Cortex of kidney (tissue), 1 donor: ENCODE results near the gene KYNU.
"Not testable (repeated sequence)": the region's sequence is repeated elsewhere in the genome, so short reads cannot be mapped to it uniquely, and the experiment has no call there.

Source experiments
- DNase-seq: peaks from one replicate; lab custom pipeline; 2025; lab: John Stamatoyannopoulos, UW

KYNU gene

DNA sequence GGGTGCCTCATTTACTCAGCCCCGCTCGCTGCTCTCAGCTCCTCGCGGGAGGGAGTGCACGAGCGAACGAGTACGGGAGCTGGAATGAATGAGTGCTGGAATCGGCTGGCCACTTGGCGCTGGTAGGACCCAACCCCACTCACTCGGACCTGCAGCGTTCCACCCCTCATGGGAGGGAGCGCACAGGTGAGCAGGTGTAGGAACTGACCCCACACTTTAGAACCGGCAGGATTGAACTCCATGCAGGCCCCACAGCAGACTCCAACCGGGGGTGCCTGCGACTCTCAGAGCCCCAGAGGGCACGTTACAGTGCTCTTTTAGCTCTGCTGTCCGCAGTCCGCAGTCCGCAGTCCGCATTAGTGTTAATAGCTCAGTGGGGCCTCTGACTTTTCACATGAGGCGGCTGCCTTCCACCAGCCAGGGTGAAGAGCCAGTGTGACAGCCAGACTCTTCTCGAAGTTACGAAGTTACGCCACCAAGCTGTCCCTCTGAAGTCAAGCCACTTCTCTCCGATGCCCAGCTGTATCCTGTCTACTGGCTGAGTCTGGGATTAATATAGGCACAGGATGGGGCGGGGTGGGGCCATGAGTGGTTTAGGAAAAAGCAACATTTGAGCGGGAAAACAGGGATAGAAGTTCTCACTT is 149.1 kb downstream of the KYNU start:
- DNase-seq, result no peak

DNA sequence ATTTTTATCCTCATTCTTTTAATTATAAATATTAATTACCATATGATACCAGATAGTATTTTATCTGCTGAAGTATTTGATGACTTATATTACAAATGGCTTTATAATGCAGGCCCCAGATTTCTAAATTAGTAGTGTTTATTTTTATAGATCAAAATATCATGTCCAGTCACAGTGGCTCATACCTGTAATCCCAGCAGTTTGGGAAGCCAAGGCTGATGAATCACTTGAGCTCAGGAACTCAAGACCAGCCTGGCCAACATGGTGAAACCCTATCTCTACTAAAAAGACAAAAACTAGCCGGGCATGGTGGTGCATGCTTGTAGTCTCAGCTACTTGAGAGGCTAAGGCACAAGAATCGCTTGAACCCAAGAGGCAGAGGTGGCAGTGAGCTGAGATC is 151.7 kb downstream of the KYNU start:
- DNase-seq, result no peak

DNA sequence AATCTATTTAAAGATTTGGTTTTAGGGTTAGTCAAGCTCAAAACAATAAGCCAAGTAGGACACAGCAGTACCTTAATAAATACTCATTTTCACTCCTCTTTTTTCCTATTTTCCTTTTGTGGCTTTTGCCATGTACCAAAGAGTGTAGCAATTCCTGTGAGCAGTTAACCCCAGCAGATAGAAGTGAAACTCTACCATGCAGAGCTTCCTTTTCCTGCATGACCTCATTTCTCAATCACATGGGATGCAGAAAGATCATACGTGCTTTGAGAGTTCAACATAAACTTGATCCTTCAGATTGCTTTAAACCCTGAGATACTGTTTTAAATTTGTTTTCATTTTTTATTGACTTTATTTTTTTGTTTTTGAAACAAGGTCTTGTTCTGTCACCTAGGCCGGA is 152.7 kb downstream of the KYNU start:
- no peak for DNase-seq

DNA sequence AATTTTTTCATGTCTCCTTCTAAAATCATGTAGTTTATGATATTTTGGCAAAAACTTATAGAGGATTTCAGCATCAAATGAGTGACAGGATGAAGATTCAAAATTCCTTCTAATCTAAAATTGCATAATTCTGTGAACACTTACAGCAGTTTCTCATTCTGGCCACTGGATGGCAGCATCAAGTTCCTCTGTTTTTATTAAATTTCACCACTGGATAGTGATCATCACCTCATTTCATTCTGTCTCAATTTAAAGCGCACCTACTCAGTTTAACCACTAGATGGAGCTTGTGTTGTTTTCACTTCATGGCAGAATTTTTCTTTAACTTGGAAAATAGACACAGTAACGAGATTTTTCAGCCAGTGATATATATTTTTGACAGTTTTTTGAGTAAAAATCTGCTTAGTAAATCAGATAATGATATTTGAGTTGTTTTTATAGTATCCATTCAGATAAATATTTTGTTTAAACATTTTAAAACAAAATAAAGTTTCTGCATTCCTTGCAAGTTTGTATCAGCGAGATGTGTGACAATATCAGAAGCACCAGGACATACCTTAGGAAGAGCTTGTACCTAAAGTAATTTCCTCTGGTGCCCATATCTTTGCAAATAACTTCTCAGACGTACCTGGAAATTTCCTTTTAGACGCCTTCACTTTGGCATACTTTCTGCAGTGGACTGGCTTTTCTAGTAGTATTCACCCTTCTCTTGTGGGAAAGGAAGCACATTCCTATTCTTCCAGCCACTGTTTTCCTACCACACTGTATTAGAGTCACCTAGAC is 157.0 kb downstream of the KYNU start:
- DNase-seq, result no peak

DNA sequence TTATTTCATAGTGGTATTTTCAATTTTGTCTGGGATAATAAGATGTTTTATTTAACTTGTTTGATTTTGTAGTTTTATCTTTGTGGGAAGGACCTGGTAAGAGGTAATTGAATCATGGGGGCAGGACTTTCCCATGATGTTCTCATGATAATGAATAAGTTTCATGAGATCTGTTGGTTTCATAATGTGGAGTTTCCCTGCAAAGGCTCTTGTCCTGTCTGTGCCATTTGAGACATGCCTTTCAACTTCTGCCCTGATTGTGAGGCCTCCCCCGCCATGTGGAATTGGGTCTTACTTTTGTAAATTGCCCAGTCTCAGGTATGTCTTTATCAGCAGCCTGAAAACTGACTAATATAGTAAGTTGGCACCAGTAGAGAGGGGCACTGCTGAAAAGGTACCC is 174.0 kb downstream of the KYNU start:
- no peak for DNase-seq

DNA sequence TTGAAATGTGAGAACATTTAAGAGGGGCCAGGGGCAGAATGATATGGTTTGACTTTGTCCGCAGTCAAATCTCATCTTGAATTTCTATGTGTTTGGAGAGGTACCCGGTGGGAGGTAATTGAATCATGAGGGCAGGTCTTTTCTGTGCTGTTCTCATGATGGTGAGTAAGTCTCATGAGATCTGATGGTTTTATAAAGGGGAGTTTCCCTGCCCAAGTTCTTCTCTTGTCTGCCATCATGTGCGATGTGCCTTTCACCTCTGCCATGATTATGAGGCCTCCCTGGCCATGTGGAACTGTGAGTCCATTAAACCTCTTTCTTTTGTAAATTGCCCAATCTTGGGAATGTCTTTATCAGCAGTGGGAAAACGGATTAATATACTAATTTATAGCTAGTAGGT is 176.0 kb downstream of the KYNU start:
- DNase-seq, result not testable (repeated sequence)

DNA sequence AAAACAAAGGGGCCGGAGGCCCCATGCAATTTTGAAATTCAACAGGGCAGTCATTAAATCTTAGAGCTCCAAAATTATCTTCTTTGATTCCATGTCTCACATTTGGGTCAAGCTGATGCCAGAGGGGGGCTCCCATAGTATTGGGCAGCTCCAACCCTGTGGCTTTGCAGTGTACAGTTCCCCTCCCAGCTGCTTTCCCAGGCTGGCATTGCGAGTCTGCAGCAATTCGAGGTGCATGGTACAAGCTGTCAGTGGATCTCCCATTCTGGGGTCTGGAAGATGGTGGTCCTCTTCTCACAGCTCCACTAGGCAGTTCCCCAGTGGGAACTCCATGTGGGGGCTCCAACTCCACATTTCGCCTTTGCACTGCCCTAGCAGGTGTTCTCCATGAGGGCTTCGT is 179.1 kb downstream of the KYNU start:
- no peak for DNase-seq

DNA sequence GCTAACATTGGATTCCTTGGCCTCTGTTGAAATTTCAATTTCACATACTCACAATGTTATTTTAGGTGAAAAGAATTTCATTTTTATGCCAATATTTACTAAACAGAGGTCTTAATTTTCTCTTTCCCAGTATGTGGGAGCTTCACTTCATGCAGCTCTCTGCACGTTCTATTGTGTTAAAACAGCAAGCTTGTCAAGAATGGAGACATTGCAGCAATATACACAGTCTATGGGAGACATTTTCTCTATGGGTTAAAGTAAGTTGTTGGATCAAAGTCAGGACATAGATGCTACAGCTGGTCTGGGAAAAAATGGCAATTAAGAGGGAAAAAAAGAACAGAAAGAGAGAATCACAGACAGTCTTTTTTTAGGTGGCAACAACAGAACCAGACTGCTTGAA is 181.4 kb downstream of the KYNU start:
- DNase-seq, result no peak

DNA sequence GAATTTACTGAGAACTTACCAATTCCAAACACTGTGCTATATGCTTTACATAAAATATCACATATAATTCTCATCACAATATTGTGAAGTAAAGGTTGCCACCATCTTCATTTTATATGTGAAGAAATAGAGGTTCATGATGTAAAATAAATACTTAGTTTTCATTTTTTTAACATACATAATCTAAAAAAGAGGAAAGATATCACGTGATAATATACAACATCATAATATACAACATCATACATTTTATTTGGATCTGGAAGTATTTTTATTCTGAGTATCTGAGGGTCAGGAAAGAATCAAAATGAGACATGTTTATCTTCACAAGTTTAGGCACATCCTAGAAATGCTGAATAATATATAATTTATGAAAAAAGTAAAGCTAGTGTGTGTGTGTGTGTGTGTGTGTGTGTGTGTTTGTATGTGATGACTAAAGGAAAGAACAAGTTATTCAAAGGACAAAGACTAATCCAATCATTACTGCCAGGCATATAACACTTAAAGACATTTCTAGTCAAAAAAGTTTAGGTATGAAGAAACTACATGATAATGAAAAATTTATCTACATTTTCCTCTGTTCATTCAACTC is 186.2 kb downstream of the KYNU start:
- no peak for DNase-seq

DNA sequence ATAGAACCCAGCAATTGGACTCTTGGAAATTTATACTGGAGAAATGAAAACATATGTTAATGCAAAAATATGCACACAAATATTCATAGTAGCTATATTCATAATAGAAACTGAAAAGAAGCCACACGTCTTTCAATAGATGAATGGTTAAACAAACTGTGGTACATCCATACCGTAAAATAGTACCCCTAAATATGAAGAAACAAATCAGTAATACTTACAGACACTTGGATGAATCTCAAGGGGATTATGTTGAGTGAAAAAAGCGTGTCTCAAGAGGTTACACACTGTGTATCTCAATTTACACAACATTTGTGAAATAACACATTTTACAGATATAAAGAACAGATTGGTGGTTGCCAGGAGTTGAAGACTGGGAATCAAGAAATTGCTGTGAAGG is 190.6 kb downstream of the KYNU start:
- DNase-seq, result no peak

DNA sequence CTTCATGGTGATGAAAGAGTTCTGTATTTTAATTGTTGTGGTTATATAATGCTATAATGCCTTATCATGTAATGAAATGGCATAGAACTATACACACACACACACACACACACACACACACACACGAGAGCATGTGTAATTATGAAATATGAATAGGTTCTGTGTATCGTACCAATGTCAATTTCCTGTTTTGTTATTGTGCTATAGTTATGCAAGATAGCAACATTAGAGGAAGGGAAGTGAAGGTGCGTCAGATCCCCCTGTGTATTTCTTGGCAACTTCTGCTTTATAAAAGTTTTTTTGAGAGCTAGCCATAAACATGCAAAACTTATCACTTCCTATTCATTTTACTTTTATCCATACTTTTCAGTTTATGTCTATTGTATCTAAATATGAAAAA is 191.0 kb downstream of the KYNU start:
- DNase-seq, result no peak

DNA sequence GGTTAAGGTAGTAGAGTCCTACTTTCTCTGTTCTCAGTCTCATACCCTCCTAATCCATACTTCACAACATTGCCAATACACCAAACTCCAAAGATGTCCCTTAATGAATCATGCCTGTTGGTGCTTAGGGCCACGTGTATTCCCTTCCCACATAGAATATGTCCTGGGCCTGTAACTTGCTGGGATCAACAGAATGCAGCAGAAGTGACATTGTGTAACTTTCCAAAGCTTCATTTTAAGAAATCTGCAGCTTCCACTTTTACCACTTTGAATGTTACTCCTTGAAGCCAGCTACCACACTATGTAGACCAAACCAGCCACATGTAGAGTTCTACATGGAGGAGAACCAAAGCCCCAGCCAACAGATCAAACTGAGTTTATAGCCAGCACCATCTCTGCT is 193.2 kb downstream of the KYNU start:
- DNase-seq, result no peak

DNA sequence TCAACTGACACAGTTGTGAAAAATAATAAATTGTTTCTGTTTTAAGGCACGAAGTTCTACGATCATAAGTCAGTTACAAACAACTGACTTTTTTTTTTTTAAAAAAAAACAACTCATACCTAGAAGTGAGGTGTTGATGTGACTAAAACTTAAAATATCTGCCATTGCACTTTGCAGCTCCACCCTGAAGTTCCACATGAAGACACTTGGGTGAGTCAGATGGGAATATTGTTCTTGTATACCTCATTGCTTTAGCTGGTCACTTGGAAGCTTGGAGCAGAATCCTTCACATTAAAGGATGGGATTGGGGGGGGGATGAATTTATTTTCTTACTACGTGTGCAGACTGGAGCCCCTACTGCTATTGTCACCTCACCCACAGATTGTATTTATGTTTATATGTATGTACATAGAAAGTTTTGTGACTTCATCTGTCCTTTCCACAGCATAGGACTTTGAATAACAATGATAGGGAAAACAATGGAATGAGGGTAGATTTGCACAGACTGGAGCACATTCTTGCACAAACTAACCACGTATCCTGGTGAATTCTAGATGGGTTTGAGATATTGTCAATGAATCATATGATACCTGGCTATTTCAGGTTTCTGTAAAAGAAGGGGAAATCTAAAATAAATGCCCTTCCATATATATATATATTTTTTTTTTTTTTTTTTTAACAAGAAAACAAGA is 193.9 kb downstream of the KYNU start:
- DNase-seq, result no peak

DNA sequence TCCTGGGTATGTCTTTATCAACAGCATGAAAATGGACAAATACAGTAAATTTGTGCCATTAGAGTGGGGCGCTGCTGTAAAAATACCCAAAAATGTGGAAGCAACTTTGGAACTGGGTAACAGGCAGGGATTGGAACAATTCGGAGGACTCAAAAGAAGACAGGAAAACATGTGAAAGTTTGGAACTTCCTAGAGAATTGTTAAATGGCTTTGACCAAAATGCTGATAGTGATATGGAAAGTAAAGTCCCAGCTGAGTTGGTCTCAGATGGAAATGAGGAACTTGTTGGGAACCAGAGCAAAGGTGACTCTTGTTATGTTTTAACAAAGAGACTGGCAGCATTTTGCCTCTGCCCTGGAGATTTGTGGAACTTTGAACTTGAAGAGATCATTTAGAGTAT is 197.4 kb downstream of the KYNU start:
- not testable (repeated sequence) for DNase-seq

DNA sequence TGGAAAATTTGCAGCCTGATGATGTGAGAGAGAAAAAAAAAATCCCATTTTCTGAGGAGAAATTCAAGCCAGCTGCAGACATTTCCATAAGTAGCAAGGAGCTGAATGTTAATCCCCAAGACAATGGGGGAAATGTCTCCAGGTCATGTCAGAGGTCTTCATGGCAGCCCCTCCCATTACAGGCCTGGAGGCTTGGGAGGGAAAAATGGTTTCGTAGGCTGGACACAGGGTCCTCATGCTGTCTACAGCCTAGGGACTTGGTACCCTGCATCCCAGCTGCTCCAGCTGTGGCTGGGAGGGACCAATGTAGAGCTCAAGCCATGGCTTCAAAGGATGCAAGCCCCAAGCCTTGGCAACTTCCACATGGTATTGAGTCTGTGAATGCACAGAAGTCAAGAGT is 198.2 kb downstream of the KYNU start:
- DNase-seq, result no peak

DNA sequence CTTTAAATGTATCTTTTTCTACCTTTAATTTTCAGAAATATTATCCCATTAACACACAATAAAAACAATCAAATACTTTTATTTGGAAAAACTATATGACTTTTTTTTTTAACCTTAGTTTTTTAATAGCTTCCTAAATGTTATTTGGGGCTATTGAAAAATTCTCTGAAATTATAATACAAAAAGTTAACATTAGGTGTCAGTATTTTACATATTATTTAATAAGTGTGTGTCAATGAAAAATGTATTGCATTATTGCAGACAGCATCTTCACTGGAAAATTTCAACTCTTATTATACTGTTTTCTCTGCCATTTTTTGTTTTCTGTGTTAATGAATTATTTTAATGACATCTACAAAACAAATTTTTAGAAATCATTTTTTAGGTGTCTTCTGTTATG is 200.6 kb downstream of the KYNU start:
- DNase-seq, result no peak

DNA sequence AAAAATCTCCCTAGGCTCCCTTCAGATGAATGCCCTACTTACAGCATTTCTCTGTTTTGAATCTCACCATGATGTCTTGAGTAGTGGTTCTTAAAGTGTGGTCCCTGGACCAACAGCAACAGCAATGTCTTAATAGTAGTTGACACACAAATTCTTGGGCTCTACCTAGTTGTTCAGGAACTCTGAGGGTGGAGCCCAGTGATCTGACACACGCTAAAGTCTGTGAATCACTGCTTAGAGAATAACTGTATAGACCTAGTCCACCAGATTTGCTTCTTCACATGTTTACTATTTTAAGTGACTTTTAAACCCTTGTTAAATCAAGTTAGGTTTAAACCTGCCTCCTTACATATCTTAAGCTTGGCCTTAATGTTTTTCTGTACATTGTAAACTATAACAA is 204.2 kb downstream of the KYNU start:
- no peak for DNase-seq

DNA sequence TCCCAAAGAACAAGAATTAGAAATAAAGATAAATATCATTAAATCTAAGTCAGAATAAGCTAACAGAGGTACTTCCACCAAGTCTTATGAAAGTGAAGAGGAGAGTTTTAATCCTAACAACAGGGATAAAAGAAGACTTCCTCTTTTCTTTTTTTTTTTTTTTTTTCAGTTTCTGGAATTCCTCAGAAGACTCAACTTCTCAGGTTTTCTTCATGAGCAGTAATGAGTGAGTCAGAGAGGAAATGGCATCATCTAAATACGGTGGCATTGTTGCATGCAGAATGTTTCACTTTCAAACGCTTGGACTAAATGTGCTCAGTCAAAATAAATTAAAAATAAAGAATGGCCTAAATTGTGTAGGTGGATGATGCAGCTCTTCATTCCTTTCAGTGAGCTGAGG is 206.2 kb downstream of the KYNU start:
- DNase-seq, result no peak

DNA sequence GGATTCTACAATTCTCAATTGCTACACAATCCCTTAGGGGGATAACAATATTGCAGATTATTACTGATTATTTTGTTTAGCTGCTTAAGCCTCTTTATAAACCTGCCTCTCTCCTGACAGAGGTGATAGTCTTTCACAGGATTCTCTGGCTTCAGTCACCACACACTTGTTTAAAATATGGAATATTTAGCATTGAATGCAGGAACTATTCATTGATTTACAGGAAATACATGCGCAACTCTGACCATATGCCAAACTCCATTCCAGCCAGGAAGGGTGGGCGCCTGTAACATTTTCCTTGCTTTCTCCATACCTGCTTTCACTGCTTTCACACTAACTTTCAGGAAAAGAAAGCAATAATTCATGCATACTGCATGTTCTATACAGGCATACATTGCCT is 207.0 kb downstream of the KYNU start:
- no peak for DNase-seq

DNA sequence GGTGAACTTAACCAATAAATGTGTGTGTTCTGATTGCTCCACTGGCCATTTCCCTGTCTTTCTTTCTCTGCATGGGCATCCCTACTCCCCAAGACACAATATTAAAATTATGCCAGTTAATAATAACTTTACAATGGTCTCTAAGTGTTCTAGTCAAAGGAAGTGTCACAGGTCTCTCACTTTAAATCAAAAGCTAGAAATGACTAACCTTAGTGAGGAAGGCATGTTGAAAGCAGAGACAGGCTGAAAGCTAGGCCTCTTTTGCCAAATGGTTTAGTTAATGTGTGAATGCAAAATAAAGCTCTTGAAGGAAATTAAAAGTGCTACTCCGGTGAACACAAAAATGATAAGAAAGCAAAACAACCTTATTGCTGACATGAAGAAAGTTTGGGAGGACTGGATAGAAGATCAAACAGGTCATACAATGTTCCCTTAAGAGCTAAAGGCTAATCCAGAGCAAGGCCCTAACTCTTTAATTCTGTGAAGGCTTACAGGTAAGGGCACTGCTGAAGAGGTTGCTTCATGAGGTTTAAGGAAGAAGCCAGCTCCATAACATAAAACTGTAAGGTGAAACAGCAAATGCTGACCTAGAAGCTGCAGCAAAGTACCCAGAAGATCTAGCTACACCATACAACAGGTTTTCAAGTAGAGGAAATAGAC is 207.8 kb downstream of the KYNU start:
- DNase-seq, result no peak

DNA sequence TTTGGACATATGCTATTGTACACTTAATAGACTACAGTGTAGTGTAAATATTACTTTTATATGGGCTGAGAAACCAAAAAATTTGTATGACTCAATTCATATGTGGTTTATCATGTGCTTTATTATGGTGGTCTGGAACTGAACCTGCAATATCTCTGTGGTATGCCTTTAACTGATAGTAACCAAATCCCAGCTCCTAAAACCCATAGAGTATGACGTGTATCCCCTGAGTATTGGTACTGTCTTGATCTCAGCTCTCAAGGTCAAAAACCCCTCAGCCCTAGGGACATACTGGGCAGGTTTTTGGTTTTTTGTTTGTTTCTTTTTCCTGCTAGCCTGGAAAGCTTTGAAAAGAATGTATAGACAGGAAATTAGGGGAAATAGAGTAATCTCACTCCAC is 209.6 kb downstream of the KYNU start:
- no peak for DNase-seq

DNA sequence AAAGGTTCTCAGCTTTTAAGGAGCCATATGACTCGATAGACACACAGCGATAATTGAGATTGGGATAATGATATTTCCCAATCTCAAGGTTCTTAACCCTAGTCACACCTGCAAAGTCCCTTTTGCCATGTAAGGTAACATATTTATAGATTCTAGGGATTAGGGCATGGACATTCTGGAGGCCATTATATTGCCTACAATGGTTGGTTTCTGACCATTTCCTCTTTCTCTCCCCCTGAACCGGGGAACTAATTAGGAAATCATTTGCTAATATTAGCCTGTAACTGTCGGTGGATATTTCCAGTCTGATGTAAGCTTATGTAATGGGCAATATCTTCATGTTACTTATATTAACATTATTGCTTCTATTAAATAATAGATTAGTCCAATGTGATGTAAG is 210.9 kb downstream of the KYNU start:
- DNase-seq, result no peak
